Measurements from ENCODE around the gene RARG. TPM values are rescaled to one million over a fixed set of nuclear protein-coding genes. Genes with fewer than 3 reads are reported as not detected.
"Not testable (repeated sequence)": the region's sequence is repeated elsewhere in the genome, so short reads cannot be mapped to it uniquely, and the experiment has no call there.

Gene RARG
- total and polyA plus RNA-seq, 8 donors, result 38.2 to 62.5 (median 46.7) TPM

GRCh38 chr12:53170876-53171724 lies 60.9 kb downstream of the RARG start:
- no peak overlapping the region for H3K27ac ChIP-seq

GRCh38 chr12:53170215-53170614 lies 61.8 kb downstream of the RARG start:
- TF ChIP-seq, protein P1, sequence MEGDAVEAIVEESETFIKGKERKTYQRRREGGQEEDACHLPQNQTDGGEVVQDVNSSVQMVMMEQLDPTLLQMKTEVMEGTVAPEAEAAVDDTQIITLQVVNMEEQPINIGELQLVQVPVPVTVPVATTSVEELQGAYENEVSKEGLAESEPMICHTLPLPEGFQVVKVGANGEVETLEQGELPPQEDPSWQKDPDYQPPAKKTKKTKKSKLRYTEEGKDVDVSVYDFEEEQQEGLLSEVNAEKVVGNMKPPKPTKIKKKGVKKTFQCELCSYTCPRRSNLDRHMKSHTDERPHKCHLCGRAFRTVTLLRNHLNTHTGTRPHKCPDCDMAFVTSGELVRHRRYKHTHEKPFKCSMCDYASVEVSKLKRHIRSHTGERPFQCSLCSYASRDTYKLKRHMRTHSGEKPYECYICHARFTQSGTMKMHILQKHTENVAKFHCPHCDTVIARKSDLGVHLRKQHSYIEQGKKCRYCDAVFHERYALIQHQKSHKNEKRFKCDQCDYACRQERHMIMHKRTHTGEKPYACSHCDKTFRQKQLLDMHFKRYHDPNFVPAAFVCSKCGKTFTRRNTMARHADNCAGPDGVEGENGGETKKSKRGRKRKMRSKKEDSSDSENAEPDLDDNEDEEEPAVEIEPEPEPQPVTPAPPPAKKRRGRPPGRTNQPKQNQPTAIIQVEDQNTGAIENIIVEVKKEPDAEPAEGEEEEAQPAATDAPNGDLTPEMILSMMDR (IDR thresholded peaks at IDR 0.05), result no peak
- Histone ChIP-seq H3K4me3 (no peak overlapping the region), H3K9me3 (no peaks in the 10 kb centered on the region), H3K27ac (no peak overlapping the region), H3K36me3 (peaks cover 0 to 35% of the 10 kb centered on the region in 2 donors), H3K4me1 (peaks cover 5 to 6% of the 10 kb centered on the region in 2 donors), H3K27me3 (no peaks in the 10 kb centered on the region)
- no peak for ATAC-seq
- intact Hi-C loops (cut with DNase I), result no loop called here
- DNase-seq, result no peak

More at GRCh38 chr12:53170876-53171724, 60.9 kb downstream of the RARG start:
- DNase-seq (no peak), ATAC-seq (no peak)
- Histone ChIP-seq H3K27me3 (no peaks in the 10 kb centered on the region), H3K4me1 (peaks cover 9% of the 10 kb centered on the region in 2 donors), H3K4me3 (no peak overlapping the region), H3K9me3 (no peaks in the 10 kb centered on the region), H3K36me3 (peaks cover 0 to 35% of the 10 kb centered on the region in 2 donors)
- TF ChIP-seq, protein P1 (IDR thresholded peaks at IDR 0.05), result no peak
- intact Hi-C loops (cut with DNase I), result no loop called here

DNA sequence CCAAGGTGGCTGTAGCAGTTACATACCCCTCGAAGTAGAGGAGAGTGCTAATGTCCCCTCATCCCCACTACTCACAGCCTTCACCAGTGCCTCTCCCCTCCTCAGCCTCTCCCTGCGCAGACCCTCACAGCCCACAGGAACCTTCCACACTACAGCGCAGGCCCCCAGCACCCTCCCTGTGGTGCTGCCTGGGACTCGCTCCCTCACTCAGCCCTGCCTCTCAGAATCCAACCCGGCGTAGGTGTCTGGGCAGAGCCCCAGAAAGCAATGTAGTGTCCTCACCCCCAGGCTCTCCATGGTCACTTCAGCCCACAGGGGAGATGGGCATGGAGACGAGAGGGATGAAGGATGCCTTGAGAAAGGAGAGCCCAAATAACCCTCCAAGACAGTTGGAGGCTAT lies 62.4 kb downstream of the RARG start:
- intact Hi-C loops (cut with DNase I), result no loop called here
- no peak overlapping the region for H3K4me3 ChIP-seq
- TF ChIP-seq, protein P1 (IDR thresholded peaks at IDR 0.05), result no peak
- H3K27ac ChIP-seq, result no peak overlapping the region
- no peaks in the 10 kb centered on the region for H3K27me3 ChIP-seq
- H3K9me3 ChIP-seq, result no peaks in the 10 kb centered on the region
- peaks cover 0 to 35% of the 10 kb centered on the region in 2 donors for H3K36me3 ChIP-seq
- DNase-seq (no peak), ATAC-seq (no peak)
- H3K4me1 ChIP-seq, result no peaks in the 10 kb centered on the region

GRCh38 chr12:53166837-53167236 lies 65.2 kb downstream of the RARG start:
- Histone ChIP-seq H3K27ac (no peak overlapping the region), H3K36me3 (peaks cover 0 to 24% of the 10 kb centered on the region in 2 donors), H3K4me1 (no peaks in the 10 kb centered on the region), H3K27me3 (no peaks in the 10 kb centered on the region), H3K4me3 (no peak overlapping the region), H3K9me3 (no peaks in the 10 kb centered on the region)
- intact Hi-C loops (cut with DNase I), result no loop called here
- TF ChIP-seq, protein P1 (IDR thresholded peaks at IDR 0.05), result no peak
- ATAC-seq (no peak), DNase-seq (no peak)

DNA sequence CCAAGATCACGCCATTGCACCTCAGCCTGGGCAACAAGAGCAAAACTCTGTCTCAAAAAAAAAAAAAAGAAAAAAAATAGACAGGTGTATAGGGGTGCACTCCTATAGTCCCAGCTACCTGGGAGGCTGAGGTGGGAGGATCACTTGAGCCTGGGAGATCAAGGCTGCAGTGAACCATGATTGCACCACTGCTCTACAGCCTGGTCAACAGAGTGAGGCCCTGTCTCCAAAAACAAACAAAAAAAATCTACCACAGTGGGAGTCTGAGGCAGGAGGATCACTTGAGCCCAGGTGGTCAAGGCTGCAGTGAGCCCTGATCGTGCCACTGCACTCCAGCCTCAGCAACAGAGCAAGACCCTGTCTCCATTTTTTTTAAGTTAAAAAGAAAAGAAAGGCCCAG lies 69.0 kb downstream of the RARG start:
- intact Hi-C loops (cut with DNase I); H3K4me3 ChIP-seq; H3K36me3 ChIP-seq; H3K9me3 ChIP-seq; H3K4me1 ChIP-seq; H3K27ac ChIP-seq; ATAC-seq; H3K27me3 ChIP-seq; DNase-seq: not testable (repeated sequence)

Measured in left lung (tissue), 10 donors.